Gastroesophageal sphincter (tissue), 4 donors: ENCODE measurements around the gene SIT1. TPM values are rescaled to one million over a fixed set of nuclear protein-coding genes. Genes with fewer than 3 reads are reported as not detected.

ENCODE experiments used
- ATAC-seq: fragments of 150-250 bp; one replicate; pipeline ENCODE4 v1.9.1; 2016; ENCODE audit warnings: mild to moderate bottlenecking, moderate library complexity
- H3K27ac ChIP-seq, 4 donors: fragments of 200-600 bp; sonication (generic) in 3 of 4; 1 replicate in 3 of 4; 2 replicates in 1 of 4; pipeline ENCODE4 v1.5.1; 2016 to 2019
- H3K27me3 ChIP-seq: fragments of 200-600 bp; sonication (generic); one replicate; pipeline ENCODE4 v1.5.1; 2019
- H3K36me3 ChIP-seq, 2 donors: fragments of 200-600 bp; sonication (generic); one replicate each; pipeline ENCODE4 v1.5.1; 2019; ENCODE audit warnings: control low read depth in 1 of 2
- H3K4me1 ChIP-seq, 3 donors: fragments of 200-600 bp; sonication (generic); 1 replicate in 2 of 3; 2 replicates in 1 of 3; pipeline ENCODE4 v1.5.1; 2016 to 2019; ENCODE audit warnings: control low read depth in 2 of 3
- H3K4me3 ChIP-seq, 2 donors: fragments of 200-600 bp; sonication (generic); one replicate each; pipeline ENCODE4 v1.5.1; 2019; ENCODE audit warnings: mild to moderate bottlenecking in 1 of 2, moderate library complexity in 1 of 2
- H3K9me3 ChIP-seq, 3 donors: fragments of 200-600 bp; sonication (generic); one replicate each; pipeline ENCODE4 v1.5.1; 2017 to 2019; ENCODE audit warnings: control low read depth in 2 of 3
- EP300 ChIP-seq: sonication (generic); formaldehyde crosslinking; IDR thresholded peaks from one replicate; pipeline ENCODE4 v1.6.1; 2017; ENCODE audit warnings: antibody characterized with exemption, mild to moderate bottlenecking
- POLR2A ChIP-seq, 2 donors: fragments of 450-650 bp; IDR thresholded peaks; one replicate each; pipeline ENCODE4 v1.6.1; 2017; ENCODE audit warnings: antibody characterized with exemption in 2 of 2, mild to moderate bottlenecking in 2 of 2, moderate library complexity in 1 of 2
- POLR2AphosphoS5 ChIP-seq: sonication (generic); formaldehyde crosslinking; IDR thresholded peaks from one replicate; pipeline ENCODE4 v1.6.1; 2017; ENCODE audit warnings: antibody characterized with exemption
- WGBS, 2 donors: methylation state at CpG; one replicate each; pipeline ENCODE4 v1.1.5; 2018; ENCODE audit warnings: low coverage in 1 of 2; 5-methylcytosine and 5-hydroxymethylcytosine counted together
- total RNA-seq, 4 donors: library from RNA; depleted of rRNA; stranded (reverse); fragments of >200 nt; gene quantifications; one replicate each; pipeline ENCODE4 v1.1.0, GENCODE V29; 2016
- TF ChIP-seq, protein P1 (sequence below), 4 experiments: fragments of 200-600 bp in 2 of 4; fragments of 450-650 bp in 2 of 4; sonication (generic) in 1 of 4; IDR thresholded peaks; one replicate each; pipeline ENCODE4 v1.5.1; 2017 to 2019; ENCODE audit warnings: antibody characterized with exemption in 4 of 4, mild to moderate bottlenecking in 2 of 4, moderate library complexity in 2 of 4

Gene SIT1, protein sequence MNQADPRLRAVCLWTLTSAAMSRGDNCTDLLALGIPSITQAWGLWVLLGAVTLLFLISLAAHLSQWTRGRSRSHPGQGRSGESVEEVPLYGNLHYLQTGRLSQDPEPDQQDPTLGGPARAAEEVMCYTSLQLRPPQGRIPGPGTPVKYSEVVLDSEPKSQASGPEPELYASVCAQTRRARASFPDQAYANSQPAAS
- 1 to 10 TPM in 3 of 4 donors, not detected in 1; 1.2 to 1.6 (median 1.6) TPM for total RNA-seq

DNA sequence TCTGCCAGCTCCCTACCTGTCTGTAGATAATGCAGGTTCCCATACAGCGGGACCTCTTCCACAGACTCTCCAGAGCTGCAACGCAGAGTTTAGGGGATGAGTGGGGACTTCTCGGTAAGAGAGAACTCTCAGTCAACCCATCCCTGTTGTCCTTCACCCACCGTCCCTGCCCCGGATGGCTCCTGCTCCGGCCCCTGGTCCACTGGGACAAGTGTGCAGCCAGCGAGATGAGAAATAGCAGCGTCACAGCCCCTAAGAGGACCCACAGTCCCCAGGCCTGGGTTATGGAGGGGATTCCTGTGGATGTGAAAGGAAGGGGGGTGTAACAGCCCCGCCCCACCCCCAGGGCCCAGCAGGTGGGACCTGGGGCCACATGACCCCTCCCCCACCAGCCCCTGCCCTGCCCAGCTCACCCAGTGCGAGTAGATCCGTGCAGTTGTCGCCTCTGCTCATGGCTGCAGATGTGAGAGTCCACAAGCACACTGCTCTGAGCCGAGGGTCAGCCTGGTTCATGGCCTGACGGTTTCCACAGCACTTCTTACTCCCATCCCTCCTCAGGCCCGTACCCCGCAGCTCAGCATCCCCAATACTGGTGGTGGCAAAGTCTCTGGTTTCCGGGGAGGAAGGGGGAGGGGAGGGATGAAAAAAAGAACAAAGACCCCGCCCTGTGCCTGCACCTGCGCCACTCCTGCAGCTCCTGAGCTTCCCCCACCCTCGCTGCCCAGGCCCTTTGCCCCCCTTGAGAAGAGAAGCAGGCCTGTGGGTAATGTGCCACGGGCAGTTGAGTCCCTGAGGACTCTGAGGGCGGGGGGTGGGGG lies at the start of gene SIT1:
Gene SIT1 (minus strand): TSS at position 591 of the 818 bp plus-strand sequence. CDS start 78 bp downstream, at position 513.
- Histone ChIP-seq H3K27ac (peak within 1 kb of the TSS in 1 of 4 donors; percentile 43), H3K4me3 (peak within 1 kb of the TSS in 1 of 2 donors; percentile 10), H3K4me1 (peaks cover 0 to 32% (median 7%) of the 10 kb centered on the region in 3 donors), H3K36me3 (no peaks in the 10 kb centered on the region), H3K27me3 (no peaks in the 10 kb centered on the region), H3K9me3 (no peaks in the 10 kb centered on the region)
- ATAC-seq, result no peak
- WGBS, 2 donors, result 40 to 90% methylated on average over 1 to 7 of the region's 22 CpGs
- TF ChIP-seq, protein P1, sequence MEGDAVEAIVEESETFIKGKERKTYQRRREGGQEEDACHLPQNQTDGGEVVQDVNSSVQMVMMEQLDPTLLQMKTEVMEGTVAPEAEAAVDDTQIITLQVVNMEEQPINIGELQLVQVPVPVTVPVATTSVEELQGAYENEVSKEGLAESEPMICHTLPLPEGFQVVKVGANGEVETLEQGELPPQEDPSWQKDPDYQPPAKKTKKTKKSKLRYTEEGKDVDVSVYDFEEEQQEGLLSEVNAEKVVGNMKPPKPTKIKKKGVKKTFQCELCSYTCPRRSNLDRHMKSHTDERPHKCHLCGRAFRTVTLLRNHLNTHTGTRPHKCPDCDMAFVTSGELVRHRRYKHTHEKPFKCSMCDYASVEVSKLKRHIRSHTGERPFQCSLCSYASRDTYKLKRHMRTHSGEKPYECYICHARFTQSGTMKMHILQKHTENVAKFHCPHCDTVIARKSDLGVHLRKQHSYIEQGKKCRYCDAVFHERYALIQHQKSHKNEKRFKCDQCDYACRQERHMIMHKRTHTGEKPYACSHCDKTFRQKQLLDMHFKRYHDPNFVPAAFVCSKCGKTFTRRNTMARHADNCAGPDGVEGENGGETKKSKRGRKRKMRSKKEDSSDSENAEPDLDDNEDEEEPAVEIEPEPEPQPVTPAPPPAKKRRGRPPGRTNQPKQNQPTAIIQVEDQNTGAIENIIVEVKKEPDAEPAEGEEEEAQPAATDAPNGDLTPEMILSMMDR (IDR thresholded peaks at IDR 0.05), result no peak
- TF ChIP-seq POLR2AphosphoS5 (no peak), EP300 (no peak), POLR2A (IDR thresholded peaks at IDR 0.05) (no peak)

DNA sequence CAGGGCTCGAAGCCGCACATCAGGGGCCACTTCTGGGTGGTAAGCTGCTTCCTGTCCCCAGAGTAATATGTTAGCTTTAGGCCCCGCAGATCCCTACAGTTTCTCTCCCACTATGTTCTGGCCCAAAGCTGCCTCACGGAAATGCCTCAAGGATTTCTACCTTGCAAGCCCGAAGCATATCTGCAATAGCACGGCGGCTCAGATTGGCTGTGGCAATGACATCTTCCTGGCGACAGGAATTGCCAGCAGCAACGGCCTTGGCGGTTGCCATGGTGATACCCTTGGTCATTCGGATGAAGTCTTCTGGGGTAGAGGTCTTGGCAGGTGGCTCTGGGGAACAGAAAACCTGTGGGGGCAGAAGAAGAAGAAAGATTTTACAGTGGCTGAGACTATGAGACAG lies 49.3 kb upstream of the SIT1 start:
- Histone ChIP-seq H3K9me3 (no peaks in the 10 kb centered on the region), H3K27ac (peak overlapping the region; percentile 96 to 99 (median 98)), H3K4me1 (peaks cover 4 to 43% (median 24%) of the 10 kb centered on the region in 3 donors), H3K36me3 (peaks cover 3 to 92% of the 10 kb centered on the region in 2 donors), H3K4me3 (no peak overlapping the region), H3K27me3 (no peaks in the 10 kb centered on the region)
- no peak for ATAC-seq
- TF ChIP-seq EP300 (no peak), POLR2AphosphoS5 (no peak), POLR2A (IDR thresholded peaks at IDR 0.05) (no peak)
- TF ChIP-seq, protein P1 (IDR thresholded peaks at IDR 0.05), result no peak
- 50 to 60% methylated on average over 2 to 5 of the region's 11 CpGs for WGBS, 2 donors

DNA sequence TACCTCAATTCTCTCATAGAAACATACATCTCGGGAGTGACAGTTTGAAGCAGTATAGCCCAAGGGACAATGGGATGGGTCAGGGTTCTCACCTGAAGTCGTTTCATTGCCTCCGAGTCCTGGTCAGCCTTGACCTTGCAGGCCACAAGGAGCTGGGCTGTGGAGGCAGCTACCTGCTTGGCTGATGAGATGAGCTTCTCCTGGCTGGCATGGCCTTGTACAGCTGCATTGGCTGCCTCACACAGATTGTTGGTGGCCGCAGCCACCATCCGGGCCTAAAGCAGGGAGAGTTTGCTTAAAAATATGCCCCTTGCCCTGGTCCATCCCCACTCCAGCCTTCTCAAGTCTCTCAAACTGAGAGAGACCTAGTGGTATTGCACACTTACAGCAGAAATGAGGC lies 47.5 kb upstream of the SIT1 start:
- Histone ChIP-seq H3K27ac (peak overlapping the region; percentile 96 to 99 (median 98)), H3K4me3 (no peak overlapping the region), H3K36me3 (peaks cover 0 to 74% of the 10 kb centered on the region in 2 donors), H3K4me1 (peaks cover 4 to 54% (median 25%) of the 10 kb centered on the region in 3 donors), H3K9me3 (no peaks in the 10 kb centered on the region), H3K27me3 (no peaks in the 10 kb centered on the region)
- no peak for ATAC-seq
- 88% methylated on average over 5 of the region's 5 CpGs; no CpG with 5 or more reads in 1 of the 2 donors for WGBS, 2 donors
- TF ChIP-seq, protein P1 (IDR thresholded peaks at IDR 0.05), result no peak
- TF ChIP-seq POLR2A (IDR thresholded peaks at IDR 0.05) (no peak), EP300 (no peak), POLR2AphosphoS5 (no peak)

GRCh38 chr9:35697486-35697885 lies 46.8 kb upstream of the SIT1 start:
- Histone ChIP-seq H3K27me3 (no peaks in the 10 kb centered on the region), H3K27ac (peak overlapping the region; percentile 96 to 99 (median 98)), H3K4me1 (peaks cover 4 to 60% (median 25%) of the 10 kb centered on the region in 3 donors), H3K36me3 (peaks cover 0 to 67% of the 10 kb centered on the region in 2 donors), H3K4me3 (no peak overlapping the region), H3K9me3 (no peaks in the 10 kb centered on the region)
- no peak for ATAC-seq
- 35 to 66% methylated on average over 3 to 13 of the region's 14 CpGs for WGBS, 2 donors
- TF ChIP-seq POLR2A (IDR thresholded peaks at IDR 0.05), result no peak
- TF ChIP-seq, protein P1 (IDR thresholded peaks at IDR 0.05), result no peak
- no peak for TF ChIP-seq EP300
- no peak for TF ChIP-seq POLR2AphosphoS5
